HG03457 (cell line): Measurements from ENCODE around the gene ST3GAL5.

Source experiments
- ATAC-seq: cut with Tn5 transposase; IDR thresholded peaks from one replicate; pipeline ENCODE4 v1.9.1; 2021; ENCODE audit warnings: moderate number of reproducible peaks; ENCODE audit not compliant: unreplicated experiment

ST3GAL5 gene

DNA sequence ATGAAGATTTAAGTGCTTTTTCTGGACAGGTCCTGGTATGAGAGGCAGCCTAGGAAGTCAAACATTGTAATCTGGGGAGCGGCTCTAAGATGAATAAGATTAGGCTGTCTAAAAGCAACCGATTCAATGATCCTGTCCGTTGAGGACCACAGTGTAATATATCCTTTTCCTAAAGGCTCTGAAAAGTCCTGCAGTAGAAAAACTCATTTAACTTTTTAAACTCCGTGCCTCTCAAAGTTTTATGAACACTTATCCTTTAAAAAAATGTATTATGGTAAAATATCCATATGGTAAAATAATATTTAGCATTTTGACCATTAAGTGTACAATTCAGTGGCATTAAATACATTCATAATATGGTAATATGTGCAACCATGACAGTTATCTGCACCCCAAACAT is 95.2 kb downstream of the ST3GAL5 start:
- no peak for ATAC-seq

DNA sequence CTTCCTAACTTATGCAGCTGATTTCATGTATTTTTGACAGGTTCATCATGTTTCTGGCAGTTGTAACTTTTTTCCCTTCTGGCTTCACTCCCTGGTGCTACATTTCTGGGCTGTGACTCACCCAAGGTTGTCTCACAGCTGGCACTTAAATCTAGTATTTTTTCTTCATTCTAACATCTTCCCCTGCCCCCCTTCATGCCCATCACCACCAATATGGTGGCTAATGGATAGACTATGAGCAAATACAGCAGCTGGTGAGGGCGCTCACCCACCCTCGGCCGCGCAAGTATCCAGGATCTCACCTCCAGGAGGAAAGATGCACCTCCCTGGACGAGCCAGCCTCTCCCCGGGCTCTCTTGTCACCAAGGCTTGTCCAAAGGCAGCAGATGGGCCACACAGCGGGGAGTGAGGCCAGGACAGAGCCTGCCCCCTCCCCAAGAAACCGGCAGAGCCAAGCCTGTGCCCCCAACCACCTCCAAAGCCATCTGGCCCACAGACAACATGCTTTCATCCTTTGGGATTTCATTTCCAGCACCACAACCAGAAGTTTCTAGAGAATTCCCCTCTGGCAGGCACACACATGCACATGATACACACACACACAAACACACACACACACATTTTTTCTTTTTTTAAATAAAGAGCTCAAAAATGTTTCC is 95.9 kb downstream of the ST3GAL5 start:
- no peak for ATAC-seq

DNA sequence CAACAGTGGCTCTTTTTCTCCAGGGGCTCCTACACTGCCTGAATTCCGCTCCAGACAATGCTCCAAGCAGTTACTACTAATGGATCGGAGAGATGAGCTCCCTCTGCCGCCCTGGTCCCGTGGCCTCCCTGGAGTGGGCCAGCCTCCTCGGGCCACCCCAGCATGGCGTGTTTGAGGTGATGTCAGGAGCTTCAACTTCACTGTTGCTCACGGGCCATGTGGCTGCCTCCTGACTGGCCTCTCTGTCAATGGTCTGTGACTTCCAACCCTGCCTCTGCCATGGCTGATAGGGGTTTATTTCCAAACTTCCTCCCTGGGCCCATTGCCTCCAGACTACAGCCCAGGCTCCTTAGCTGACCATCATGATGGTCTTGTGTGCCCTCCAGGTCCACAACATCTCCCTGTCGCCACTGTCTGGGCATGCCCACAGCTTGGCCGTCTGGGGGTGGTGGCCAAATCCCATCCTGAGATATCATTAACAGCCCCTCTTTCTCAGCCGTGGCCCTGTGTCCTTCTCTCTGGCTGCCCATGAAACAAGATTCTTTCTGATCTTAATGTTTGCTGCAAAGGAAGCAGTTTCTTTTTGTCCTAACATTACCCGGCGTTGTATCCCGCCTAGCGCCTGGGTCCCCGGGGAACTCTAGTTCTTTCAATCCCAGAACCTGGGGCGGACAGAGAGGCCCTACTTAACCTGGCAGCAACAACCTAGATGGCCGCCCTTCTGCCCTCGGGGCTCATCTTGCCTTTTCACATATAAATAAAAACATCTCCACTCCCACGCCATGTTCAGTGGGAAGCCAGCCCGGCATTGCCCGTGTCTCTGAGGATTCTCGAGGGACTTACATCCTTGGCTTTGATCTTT is 96.9 kb downstream of the ST3GAL5 start:
- ATAC-seq = no peak

DNA sequence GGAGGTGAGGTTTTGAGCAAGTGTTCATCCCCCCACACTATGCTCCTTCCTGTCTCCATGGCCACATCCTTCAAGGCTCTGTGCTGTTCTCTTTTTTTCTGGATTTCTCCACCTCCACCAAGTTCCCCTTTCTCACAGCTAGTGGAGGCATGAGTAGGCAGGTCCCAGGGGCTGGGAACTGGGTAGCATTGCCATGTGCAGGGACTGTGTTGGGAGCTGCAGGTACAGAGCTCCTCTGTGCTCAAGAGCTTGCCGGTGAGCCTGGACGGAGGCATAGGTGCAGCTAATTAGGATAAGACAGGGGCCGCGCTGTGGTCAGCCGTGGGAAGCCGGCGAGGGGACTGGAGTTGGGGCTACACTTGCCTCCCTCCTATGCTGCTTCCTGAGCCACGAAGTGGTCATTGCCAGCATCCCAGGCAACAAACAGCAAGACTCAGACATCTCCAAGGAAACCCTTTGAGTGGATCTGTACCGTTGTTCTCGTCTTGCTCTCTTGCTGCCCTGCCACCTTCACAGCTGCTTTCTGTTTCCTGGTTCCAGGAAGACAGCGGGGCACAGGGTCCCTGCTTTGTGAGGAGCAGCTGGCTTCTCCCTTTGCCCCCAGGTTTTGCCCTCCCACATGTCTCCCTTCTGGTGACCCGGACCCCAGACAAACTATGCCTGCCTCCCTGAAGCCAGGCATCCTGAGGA is 98.1 kb downstream of the ST3GAL5 start:
- ATAC-seq = no peak

DNA sequence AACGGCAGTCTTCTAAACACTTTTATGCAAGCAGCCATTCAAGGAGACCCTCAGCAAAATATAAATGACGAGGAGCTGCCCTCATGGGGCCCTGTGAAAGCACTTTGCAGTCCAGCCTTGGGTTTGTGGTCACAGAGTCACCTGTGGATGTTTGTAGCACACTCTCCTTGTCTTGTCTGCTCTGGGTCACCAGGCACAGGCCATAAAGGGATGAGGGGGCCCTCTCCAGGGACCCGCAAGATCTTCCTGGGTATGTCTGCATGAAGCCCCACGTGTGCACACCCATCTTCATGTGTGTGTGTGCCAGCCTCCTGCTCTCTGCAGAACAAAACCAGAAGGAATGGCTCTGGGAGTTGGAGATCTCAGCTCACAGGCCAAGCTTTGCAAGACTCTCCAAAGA is 98.8 kb downstream of the ST3GAL5 start:
- no peak for ATAC-seq

DNA sequence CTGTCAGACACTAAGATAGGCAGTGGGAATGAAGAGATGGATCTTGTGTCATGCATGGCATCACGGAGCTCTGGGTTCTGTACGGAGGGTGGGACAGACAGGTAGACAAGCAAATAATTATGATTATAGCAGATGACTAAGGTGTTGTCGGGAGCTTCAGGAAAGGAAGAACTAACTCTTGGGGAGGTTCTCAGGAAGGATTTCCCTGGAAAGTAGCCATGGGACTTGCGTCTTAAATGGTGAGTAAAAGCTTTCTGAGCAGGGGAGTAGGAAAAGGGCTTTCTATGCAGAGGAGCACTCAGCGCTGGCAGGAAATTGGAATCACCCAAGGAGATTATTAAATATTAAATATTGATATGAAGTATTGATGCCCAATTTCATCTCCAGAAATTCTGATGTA is 99.5 kb downstream of the ST3GAL5 start:
- ATAC-seq = no peak

DNA sequence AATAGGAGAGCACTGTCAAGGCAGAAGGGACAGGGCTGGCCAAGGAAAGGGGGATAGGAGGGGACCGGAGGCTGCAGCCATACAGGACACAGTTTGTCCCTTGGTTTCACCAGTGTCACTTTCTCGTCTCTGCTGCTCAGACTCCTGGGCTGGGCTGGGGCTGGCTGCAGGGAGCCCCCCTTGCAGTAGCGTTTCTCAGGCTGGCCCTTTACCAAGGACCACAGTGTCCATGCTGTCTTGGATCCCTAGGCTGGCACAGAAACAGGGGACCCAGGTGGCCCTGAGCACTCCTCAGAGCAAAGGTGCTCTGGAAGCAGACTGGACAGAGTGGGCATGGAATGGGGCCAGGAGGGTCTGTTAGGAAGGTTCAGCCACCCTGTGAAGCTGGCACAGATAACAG is 100.2 kb downstream of the ST3GAL5 start:
- no peak for ATAC-seq

DNA sequence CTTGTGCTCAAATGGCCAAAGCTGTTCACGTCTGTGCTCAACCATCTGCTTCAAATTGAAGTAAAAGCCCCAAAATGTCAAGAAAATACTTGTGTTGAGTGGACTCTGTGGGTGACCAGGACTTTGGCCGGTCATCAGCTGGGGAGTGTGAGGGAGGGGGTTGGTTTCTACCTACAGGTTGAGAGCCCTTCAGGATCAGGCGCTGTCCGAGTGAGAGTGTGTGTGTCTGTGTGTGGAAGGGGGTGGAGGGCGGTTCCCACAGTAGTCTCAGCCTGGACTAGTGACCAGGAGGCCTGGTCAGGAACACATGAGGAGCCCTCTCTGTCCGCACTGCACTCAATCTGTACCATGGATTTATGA is 100.8 kb downstream of the ST3GAL5 start:
- ATAC-seq = no peak

DNA sequence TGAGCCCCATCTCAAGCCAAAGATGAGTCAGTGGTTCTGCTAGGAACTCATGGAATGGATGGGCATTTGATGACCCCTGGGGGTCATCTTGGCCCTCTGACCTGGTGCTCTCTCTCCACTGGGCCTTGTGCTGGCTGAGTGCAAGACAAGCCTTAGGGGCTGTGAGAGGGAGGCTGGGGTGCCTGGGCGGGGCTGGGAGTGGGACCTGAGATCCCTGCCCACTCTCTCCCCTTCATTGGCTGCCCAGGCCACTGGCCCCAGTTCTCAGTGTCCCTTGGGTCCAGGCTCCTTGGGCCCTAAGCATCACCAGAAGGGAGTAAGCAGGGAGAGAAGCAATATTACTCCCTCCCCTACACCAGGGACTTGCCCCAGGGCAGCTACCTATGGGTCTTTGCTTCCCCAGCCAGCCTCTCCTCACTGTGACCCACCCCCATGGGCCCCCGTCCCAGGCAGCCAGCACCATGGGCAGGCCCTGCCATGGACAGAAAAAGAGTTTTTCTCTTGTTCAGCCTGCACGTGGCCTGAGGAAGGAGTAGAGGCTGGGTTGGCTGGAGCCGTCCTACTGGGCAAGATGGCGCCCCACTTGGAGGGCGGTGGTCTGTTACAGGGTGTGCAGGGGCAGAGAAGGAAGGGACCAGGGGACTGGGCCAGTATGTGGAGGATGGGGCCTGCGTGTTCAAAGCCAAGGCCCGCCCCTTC is 101.4 kb downstream of the ST3GAL5 start:
- ATAC-seq = no peak
